Measurements from ENCODE around the gene WDR90.
A peak's percentile ranks its signal among the peaks of the same experiment; 100 is the strongest.

Gene WDR90

DNA sequence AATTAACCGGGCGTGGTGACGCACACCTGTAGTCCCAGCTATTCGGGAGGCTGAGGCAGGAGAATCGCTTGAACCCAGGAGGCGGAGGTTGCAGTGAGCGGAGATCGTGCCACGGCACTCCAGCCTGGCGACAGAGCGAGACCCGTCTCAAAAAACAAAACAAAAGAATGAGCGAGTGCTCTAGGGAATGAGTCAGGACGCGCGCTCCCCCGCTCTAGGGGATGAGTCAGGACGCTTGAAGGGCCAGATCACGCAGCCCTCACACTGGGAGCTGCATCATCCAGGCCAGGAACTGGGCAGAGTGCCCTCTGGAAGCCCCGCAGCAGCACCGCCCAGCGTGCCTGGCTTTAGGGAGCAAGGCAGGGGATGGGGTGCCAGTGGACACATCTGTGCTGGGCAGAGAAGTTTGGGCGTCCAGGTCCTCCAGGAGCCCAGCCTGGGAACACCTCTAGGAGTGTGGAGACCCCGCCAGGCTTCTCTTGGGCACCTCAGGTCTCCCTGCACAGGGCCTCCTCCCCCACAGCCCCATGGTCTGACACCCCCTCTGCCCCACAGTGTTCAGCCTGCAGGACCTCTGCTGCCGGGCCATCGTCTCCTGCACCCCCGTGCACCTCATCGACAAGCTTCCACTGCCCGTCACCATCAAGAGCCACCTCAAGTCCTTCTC, 22.2 kb upstream of the WDR90 start:
- no peak for DNase-seq (ENCODE audit: low read depth)

DNA sequence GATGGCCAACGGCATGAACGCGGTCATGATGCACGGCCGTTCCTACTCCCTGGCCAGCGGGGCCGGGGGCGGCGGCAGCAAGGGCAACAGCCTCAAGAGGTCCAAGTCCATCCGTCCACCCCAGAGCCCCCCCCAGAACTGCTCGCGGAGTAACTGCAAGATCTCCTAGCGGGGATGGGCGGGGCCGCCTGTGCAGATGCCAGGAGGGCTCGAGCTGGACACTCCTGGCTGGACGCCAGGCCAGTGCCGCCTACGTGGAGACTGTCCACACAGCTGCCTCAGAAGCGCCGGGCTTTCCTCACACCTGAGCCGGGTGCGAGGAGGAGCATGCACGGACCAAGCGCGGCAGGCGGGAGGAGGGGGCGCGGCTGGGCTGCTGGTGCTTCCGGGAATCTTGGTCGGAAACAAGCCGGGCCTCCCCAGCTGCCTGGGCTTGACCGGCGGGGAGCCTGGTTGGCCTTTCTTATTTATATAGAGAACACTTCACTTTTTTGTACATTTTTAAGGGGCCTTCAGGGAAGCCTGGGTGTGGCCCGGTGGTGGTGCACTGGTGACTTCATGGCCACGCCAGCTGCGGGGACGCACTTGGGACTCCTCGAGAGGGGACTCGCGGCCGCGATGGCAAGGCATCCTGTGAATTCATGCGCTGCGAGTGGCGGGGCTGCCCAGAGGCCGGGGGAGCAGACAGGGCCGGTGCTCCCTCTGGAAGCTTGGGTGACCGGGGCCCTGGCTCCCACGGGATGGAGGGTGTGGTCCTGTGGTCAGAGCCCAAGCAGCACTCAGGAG, 21.5 kb upstream of the WDR90 start:
- DNase-seq (ENCODE audit: low read depth) = no peak

DNA sequence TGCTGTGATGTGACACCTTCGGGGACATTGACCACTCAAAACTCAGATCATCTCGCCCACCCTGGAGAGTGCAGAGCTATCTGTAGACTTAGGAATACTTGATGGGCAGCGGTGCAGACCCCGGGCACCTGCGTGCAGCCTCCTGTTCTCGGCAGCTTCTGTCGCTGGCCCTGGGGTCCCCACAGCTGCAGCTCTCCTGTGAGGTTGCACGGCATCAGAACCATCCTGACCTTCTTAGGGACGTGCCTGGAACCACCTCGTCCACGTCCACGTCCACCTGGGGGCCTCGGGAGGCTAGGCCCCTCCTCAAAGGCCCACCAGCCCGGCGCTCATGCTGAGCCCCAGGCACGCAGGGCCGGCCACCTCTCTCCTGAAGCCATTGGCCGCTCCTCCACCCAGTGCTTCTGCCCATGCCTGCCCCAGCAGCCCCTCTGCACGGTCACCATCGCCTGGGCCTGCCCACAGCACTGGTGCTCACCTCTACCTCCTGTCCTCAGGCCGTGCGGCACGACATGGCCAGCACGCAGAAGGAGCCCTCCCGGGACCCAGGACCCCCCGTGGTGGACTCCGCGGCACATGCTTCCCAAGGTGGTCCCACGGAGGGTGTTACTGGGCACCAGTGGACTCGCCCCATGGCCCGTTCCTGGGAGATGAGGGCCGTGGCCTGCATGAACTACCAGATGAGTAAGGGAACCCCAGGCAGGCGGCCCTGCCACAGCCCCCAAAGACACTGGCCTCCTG, 20.7 kb upstream of the WDR90 start:
- DNase-seq (ENCODE audit: low read depth) = no peak

DNA sequence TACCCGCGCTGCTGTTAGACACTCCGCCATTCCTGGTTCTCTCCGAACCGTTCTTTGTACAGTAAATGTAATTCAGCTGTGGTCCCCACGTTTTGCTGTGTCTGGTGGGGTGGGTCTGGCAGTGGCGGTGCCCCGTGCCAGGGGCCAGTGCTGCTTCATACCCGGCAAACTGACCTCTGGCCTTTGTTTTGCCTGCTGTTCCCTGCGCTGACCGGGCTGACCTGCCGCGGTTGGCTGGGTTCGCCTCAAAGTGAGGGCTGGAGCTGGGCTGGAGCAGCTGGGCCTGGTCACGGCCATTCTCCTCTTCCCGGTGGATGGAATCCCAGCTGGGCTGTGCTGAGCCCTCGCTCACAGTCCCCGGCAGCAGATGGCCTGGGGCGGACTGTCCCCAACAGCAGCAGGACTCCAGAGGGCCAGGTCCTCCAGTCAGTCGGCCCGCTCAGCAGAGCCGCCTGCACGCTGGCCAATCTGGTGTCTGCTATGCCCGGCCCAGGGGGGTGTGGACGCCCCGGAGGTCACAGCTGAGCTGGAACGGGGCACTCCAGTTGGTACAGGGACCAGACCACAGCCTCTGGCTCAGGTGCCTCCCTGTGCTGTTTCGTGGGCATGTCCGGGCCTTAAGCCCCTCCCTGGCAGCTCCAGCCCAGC, 19.9 kb upstream of the WDR90 start:
- no peak for DNase-seq (ENCODE audit: low read depth)

DNA sequence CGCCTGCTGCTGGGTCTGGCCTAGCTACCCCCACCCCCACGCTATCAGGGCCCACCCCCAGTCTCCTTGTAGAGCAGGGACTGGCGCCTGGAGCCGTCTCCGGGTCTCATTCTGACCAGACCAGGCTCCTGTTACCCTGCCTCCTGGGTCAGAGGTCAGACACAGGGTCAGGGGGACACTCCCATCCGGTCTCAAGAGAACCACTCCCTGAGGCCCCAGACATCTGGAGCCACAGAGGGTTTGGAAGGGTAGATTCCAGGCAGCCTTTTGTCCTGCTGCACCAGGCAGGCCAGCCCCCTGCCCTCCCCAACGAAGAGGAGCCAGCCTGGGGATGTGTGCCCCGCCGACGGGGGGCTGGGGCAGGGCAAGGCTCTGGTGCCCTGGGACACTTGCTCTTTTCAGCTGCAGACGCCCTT, 19.3 kb upstream of the WDR90 start:
- no peak for DNase-seq (ENCODE audit: low read depth)

DNA sequence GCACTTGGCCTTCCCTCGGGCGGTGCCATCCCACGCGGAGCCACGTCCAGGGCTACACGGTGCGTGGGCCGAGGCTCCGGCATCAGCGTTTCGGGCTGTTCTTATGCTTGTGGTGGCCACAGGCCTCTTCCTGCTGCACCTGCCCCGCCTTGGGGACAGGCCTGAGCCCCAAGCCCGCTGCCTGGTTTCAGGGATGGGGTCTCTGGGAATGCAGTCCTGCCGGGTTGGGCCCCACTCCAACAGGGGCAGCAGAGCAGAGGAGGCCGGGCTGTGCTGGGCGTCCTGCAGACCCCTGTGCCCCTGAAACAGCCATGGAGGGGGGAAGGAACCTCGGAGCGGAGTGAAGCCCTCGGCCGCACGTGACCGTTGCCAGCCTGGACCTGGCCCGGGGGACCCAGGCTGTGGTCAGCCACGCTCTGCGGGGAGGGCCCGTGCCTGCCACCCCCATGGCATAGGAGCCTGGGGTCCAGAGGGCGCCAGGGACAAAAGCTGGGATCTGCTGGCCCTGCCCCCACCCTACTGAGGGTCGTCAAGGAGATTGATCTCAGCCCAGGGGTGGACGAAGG, 18.8 kb upstream of the WDR90 start:
- no peak for DNase-seq (ENCODE audit: low read depth)

DNA sequence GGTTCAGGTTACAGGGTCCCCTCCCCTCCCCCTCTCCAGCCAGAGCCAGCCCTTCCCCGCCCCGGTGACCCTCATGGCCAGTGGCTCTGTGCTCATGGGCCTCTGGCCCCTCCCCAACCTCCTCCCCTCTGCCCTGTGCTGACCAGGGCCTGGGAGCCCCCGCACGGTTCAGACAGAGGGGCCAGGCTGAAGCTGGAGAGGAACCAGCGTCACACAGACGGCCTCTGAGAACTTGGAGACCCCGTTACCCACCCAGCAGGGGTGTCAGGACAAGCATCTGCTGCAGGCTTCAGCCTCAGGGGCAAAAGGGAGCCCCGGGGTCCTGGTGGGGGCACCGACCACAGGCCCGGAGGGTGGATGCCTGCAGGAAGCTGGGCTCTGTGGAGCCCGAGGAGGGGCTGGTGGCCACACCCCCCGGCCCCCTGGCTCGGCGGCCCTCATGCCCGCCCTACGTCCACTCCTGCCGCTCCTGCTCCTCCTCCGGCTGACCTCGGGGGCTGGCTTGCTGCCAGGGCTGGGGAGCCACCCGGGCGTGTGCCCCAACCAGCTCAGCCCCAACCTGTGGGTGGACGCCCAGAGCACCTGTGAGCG, 18.3 kb upstream of the WDR90 start, which contains the start of gene WFIKKN1:
Gene WFIKKN1 (plus strand): TSS at position 171 of the 591 bp plus-strand sequence. CDS start 269 bp downstream, at position 440.
- no peak for DNase-seq (ENCODE audit: low read depth)

DNA sequence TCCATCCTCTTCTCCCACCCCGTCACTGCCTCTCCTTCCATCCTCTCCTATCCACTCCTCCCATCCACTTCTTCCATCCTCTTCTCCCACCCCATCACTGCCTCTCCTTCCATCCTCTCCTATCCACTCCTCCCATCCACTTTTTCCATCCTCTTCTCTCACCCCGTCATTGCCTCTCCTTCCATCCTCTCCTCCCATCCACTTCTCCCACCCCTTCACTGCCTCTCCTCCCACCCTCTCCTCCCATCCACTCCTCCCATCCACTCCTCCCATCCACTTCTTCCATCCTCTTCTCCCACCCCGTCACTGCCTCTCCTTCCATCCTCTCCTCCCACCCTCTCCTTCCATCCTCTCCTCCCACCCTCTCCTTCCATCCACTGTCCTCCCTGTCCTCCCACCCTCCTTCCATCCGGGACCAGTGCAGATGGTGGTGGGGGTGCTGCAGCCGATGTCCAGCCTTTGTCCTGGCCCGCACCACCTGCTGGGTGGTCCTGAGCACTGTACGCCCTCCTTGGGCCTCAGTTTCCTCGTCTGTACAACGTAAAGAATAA, 17.3 kb upstream of the WDR90 start:
- DNase-seq (ENCODE audit: low read depth) = no peak

DNA sequence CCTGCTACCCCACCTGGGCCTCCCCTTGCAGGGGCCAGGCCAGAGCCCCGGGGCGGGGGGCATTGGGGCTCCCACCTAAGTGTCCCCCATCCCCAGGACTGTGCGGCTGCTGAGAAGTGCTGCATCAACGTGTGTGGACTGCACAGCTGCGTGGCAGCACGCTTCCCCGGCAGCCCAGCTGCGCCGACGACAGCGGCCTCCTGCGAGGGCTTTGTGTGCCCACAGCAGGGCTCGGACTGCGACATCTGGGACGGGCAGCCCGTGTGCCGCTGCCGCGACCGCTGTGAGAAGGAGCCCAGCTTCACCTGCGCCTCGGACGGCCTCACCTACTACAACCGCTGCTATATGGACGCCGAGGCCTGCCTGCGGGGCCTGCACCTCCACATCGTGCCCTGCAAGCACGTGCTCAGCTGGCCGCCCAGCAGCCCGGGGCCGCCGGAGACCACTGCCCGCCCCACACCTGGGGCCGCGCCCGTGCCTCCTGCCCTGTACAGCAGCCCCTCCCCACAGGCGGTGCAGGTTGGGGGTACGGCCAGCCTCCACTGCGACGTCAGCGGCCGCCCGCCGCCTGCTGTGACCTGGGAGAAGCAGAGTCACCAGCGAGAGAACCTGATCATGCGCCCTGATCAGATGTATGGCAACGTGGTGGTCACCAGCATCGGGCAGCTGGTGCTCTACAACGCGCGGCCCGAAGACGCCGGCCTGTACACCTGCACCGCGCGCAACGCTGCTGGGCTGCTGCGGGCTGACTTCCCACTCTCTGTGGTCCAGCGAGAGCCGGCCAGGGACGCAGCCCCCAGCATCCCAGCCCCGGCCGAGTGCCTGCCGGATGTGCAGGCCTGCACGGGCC, 16.5 kb upstream of the WDR90 start:
- no peak for DNase-seq (ENCODE audit: low read depth)

DNA sequence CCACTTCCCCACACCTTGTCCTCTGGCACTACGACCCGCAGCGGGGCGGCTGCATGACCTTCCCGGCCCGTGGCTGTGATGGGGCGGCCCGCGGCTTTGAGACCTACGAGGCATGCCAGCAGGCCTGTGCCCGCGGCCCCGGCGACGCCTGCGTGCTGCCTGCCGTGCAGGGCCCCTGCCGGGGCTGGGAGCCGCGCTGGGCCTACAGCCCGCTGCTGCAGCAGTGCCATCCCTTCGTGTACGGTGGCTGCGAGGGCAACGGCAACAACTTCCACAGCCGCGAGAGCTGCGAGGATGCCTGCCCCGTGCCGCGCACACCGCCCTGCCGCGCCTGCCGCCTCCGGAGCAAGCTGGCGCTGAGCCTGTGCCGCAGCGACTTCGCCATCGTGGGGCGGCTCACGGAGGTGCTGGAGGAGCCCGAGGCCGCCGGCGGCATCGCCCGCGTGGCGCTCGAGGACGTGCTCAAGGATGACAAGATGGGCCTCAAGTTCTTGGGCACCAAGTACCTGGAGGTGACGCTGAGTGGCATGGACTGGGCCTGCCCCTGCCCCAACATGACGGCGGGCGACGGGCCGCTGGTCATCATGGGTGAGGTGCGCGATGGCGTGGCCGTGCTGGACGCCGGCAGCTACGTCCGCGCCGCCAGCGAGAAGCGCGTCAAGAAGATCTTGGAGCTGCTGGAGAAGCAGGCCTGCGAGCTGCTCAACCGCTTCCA, 15.7 kb upstream of the WDR90 start:
- no peak for DNase-seq (ENCODE audit: low read depth)

DNA sequence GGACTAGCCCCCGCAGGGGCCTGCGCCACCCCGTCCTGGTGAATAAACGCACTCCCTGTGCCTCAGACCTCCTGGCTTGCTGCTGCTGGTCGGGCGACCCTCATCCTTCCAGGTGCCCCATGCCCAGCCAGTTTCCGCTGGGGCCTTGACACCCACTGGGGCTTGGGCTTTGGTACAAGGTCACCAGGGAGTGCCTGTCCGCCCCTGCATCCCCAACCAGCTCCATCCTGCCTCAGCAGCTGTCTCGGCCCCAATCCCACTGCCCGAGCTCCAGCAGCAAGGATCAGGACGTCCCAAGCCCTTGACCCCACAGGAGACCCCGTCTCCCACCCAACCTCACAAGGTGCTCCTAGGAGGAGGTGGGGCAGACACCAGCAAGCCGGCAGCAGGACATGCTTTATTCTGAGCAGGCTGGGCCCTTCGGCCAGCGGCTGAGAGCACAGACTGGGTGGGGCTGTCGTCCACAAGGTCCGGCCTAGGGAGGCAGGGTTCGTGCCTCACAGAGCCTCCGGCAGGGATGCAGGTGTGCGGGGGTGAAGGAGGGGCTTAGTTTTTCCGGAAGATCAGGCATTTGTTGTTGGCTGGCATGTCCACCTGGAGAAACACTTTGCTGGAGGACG, 15.0 kb upstream of the WDR90 start:
- no peak for DNase-seq (ENCODE audit: low read depth)

DNA sequence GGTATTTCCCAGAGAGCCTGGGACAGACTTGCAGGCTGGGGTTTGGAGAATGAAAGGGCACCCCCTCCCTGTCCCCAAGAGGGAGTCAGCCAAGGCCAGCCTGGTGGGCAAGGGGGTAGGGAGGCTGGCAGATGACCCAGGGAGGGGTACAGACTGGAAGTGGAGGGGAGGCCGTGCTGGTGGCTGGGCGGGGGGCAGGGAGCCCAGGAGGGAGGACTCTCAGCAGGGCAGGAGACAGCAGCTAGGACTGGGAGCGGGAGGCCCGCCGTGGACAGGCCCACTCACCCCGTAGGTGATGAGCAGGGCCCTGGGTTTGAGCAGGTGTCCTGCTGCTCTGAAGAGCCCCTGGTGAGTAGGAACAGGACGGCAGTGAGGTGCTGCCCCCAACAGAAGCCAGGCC, 14.2 kb upstream of the WDR90 start:
- DNase-seq (ENCODE audit: low read depth) = no peak

DNA sequence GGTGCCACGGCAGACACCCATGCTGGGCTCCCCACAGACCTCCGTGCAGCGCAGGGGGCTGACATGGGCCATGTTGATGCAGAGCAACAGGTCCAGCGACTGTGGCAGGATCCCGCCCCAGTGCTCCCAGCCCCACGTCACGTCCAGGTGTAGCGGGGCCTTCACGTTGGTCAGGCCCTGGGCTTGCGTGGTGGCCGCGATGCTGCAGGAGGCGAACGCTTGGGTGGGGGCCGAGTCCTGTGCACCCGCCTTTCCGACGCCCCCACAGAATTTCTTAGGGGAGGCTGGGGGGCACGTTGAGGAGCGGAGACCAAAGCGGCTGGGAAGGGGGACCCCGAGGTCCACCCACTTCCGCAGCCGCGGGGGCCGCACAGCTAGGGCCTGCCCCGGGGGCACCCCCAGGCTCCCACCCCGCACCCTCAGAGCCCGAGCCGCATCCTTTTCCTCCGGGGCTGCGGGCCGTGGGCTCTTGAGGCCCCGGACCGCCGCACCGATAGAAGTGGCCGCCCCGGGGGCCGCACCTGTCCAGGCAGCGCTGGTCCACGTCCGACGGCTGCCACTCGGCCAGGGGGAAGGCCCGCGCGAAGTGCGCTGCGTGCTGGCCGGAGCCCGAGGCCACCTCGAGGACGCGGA, 13.5 kb upstream of the WDR90 start:
- no peak for DNase-seq (ENCODE audit: low read depth)

DNA sequence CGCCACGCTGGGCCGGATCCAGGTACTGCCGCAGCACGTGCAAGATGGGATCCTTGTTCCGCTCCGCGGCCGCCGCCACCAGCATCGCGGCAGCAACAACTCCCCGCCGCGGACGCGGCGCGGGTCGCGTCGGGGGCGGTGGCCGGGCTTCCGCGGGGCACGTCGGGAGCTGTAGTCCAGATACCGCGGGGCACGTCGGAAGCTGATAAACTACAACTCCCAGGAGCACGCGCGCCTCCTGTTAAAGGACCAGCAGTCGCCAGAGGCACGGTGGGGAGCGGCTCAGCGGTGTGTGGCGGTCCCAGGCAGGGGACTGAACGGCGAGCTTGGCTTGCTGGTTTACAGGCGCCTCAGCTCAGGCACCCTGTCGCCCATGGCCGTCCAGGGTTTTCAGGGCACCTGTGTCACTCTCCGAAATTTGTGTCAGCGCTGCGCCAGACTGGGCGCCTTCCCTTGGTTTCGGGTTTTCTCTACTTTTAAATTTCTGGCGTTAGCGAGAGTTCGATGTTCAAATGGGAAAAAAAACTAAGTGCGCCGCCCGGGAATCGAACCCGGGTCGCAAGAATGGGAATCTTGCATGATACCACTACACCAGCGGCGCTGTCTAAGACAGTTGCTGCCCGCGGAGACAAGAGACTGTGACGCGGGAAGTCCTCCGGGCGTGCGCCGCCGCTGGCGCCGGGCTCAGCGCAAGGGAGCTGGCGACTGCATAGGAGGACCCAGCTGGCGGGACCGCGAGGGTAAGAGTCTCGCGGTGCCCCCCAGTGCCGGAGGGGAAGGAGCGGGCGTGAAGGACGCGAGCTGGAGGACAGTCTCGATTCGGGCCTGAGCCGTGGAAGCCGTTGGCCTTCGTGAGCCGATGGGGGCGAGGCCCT, 12.7 kb upstream of the WDR90 start, which contains the start of gene METTL26:
Gene METTL26 (minus strand): TSS at position 100 of the 875 bp plus-strand sequence. CDS start 15 bp downstream, at position 85.
- DNase-seq (ENCODE audit: low read depth) = peak; percentile 89

DNA sequence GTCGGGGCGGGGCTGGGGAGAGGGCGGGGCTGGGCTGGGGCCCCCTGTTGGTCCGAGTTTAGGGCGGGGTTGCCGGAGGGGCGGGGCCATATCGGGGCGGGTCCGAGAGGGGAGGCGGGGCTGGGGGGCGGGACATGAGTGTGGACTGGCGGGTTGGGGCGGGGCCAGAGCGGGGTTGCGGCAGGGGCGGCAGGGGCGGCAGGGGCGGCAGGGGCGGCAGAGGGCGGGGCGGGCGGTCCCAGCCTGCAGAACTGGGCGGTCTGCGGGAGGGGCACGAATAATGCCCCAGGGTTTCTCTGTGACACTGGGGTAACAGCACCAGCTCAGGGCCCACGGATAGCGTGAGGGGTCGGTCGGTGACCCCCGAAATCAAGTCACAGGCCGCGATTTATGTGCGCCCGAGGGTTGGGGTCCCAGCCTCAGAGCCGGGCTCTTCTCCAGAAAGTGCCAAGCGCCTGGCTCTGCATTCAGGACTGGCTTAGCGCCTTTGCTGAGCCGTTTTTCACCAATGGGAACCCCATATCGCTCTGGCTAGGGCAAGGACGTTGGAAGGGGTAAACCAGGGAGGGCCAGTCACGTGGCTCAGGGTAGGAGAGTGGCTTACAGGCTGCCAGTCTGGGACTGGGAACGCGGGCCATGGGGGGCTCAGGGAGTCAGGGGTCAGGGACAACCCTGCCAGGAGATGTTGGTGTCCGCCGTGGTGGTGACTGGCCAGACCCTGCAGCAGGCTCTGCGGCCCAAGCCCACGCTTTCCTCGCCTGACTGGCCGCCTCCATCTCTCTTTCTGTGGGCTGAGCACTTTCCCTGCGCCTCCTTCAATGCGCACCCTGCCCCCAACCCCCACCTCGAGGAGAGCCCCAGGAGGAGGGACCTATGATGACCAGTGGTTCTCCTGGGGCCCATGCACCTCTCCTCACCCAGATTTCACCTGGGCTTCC, 11.8 kb upstream of the WDR90 start:
- peak; percentile 82 for DNase-seq (ENCODE audit: low read depth)

DNA sequence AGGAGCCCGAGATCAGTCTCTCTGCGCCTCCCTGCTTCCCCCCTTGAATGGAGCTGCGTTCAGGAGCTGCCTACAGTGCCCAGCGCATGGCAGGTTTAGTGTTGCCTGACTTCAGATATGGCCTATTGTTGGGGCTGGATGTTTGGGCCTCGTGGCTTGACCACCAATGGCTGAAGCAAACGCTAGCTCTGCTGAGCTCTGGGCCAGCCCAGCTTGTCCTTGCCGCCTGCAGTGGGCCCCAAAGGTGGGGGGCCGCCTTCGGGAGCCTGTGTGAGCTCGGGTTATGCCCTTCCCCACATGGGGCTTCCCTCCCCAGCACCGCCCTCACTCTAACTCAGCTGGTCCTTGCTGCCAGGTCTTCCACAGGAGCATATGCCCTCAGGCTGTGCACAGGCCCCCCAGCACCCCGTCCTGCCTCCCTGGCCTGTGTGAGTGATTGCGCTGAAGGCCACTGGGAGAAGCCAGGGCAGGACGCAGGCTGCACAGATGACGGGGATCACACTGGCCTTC, 11.1 kb upstream of the WDR90 start:
- no peak for DNase-seq (ENCODE audit: low read depth)

Measured in activated T-cell treated with anti-CD3 and anti-CD28 coated beads for 24 hours (primary cell).